Measurements from ENCODE around the gene TGFBRAP1. TPM values are rescaled to one million over a fixed set of nuclear protein-coding genes. Genes with fewer than 3 reads are reported as not detected.

The TGFBRAP1 gene
- total RNA-seq, 2 donors from 2014 or later, result 14.2 to 19.8 TPM

DNA sequence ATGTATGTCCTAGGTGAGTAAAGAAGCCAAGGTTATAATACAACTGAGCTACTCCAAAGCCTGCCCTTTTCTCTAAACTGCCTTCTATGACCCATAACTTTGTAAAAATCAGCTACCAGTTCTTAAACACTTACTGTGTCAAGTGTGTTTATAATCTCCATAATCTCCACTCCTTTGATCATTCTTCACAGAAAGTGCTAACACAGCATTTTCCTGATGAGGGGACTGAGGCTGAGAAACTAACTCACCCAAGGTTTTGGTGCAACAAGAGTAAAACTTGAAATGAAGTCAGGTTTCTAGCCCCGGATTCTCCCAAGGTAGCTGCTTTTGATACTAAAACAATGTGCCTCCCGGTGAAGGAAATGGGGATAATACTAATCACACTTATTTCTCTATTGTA, 5.9 kb upstream of the TGFBRAP1 start:
- Histone ChIP-seq H3K36me3 (no peaks in the 10 kb centered on the region), H3K4me1 (peaks cover 13% of the 10 kb centered on the region), H3K9me3 (no peaks in the 10 kb centered on the region), H3K27me3 (no peaks in the 10 kb centered on the region), H3K4me3 (no peak overlapping the region), H3K27ac (no peak overlapping the region), H3K9ac (ENCODE audit: low read depth in 2 of 2, low read length in 2 of 2) (no peak overlapping the region)
- TF ChIP-seq, protein P1, sequence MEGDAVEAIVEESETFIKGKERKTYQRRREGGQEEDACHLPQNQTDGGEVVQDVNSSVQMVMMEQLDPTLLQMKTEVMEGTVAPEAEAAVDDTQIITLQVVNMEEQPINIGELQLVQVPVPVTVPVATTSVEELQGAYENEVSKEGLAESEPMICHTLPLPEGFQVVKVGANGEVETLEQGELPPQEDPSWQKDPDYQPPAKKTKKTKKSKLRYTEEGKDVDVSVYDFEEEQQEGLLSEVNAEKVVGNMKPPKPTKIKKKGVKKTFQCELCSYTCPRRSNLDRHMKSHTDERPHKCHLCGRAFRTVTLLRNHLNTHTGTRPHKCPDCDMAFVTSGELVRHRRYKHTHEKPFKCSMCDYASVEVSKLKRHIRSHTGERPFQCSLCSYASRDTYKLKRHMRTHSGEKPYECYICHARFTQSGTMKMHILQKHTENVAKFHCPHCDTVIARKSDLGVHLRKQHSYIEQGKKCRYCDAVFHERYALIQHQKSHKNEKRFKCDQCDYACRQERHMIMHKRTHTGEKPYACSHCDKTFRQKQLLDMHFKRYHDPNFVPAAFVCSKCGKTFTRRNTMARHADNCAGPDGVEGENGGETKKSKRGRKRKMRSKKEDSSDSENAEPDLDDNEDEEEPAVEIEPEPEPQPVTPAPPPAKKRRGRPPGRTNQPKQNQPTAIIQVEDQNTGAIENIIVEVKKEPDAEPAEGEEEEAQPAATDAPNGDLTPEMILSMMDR (IDR thresholded peaks at IDR 0.05), result no peak
- no peak for DNase-seq
- intact Hi-C loops (cut with DNase I), result no loop called here

DNA sequence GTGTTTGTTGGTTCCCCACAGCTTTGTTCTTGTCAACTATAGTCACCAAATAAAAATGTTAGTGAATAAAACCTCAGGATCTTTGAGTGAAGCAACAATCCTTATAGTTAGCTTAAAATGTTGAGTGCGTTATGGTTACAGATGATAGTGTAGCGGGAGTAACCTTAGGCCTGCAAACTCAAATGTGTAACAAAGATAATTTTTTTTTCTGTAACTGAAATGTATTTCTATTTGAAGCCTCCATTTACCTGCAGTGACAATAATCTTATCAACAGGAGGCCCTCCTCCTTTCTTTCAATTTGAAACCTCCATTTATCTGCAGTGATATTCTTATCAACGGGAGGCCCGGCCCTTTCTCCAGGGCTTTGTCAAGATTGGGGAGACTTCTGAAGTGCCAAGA, 4.7 kb upstream of the TGFBRAP1 start:
- H3K9ac ChIP-seq (ENCODE audit: low read depth in 2 of 2, low read length in 2 of 2), result no peak overlapping the region
- H3K27ac ChIP-seq, result no peak overlapping the region
- no peaks in the 10 kb centered on the region for H3K27me3 ChIP-seq
- peaks cover 16% of the 10 kb centered on the region for H3K4me1 ChIP-seq
- TF ChIP-seq, protein P1 (IDR thresholded peaks at IDR 0.05), result no peak
- DNase-seq, result no peak
- H3K9me3 ChIP-seq, result no peaks in the 10 kb centered on the region
- H3K36me3 ChIP-seq, result no peaks in the 10 kb centered on the region
- intact Hi-C loops (cut with DNase I), result no loop called here
- no peak overlapping the region for H3K4me3 ChIP-seq

DNA sequence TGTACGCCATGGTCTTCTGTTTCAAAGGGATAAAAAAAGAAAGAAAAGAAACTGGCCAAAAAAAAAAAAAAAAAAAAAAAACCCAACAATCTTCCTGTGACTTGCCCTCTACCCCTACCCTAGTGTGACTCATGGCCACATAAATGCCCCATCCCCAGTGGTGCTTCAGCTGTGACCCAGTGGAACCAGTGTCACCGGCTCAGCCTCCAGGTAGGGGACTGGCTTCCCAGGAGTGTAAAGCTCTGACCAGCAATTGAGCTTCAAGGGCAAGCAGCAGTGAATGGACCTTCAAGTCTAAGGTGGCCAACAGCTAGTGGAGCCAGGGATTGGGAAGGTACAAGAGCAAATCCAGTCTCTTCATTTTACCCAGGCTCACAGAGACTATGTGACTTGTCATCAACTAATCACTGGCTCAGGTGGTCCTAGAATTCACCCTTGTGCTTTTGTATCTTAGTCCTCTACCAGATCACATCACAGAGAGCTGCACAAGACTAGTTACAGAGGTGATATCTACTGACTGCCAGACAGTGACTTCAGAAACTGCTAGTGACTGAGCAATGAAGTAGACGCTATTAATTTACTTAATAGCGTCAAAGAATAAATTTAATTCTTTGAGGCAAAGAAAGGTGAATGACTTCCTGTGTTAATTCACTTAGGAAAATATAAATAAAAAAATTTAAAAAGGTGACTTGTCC, 1.3 kb upstream of the TGFBRAP1 start:
- intact Hi-C loops (cut with DNase I), result no loop called here
- TF ChIP-seq, protein P1 (IDR thresholded peaks at IDR 0.05), result no peak
- H3K9ac ChIP-seq (ENCODE audit: low read depth in 2 of 2, low read length in 2 of 2), result peak overlapping the region in 1 of 2 donors; percentile 79

DNA sequence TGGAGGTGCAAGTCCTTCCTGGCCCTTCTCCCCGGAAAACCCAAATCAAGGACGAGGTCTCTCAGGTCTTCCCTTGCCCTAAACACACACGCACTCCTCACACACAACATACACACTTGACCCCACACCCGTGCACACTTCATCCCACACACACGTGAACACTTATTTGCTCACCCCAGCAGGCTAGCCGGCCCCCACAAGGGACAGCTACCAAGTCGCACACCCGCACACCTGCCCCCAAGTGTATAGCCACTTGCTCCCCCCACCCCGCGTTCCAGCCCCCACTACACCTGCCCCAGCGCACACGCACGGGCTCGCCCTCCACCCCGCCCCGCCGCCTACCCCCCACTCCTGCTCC, 359 bp downstream of the TGFBRAP1 start:
- H3K4me1 ChIP-seq, result peaks cover 14% of the 10 kb centered on the region
- H3K9ac ChIP-seq (ENCODE audit: low read depth in 2 of 2, low read length in 2 of 2), result peak overlapping the region; percentile 53 to 64
- H3K4me3 ChIP-seq, result peak overlapping the region; percentile 48
- H3K27me3 ChIP-seq, result no peaks in the 10 kb centered on the region
- H3K27ac ChIP-seq, result peak overlapping the region; percentile 48
- no peaks in the 10 kb centered on the region for H3K9me3 ChIP-seq
- intact Hi-C loops (cut with DNase I), result no loop called here
- no peaks in the 10 kb centered on the region for H3K36me3 ChIP-seq
- peak; percentile 38 for DNase-seq
- TF ChIP-seq, protein P1 (IDR thresholded peaks at IDR 0.05), result no peak

More for the DNA sequence above, 1.3 kb upstream of the TGFBRAP1 start:
- peak; percentile 24 for DNase-seq
- Histone ChIP-seq H3K27ac (peak overlapping the region; percentile 71), H3K27me3 (no peaks in the 10 kb centered on the region), H3K9me3 (no peaks in the 10 kb centered on the region), H3K4me3 (no peak overlapping the region), H3K36me3 (no peaks in the 10 kb centered on the region), H3K4me1 (peaks cover 14% of the 10 kb centered on the region)

DNA sequence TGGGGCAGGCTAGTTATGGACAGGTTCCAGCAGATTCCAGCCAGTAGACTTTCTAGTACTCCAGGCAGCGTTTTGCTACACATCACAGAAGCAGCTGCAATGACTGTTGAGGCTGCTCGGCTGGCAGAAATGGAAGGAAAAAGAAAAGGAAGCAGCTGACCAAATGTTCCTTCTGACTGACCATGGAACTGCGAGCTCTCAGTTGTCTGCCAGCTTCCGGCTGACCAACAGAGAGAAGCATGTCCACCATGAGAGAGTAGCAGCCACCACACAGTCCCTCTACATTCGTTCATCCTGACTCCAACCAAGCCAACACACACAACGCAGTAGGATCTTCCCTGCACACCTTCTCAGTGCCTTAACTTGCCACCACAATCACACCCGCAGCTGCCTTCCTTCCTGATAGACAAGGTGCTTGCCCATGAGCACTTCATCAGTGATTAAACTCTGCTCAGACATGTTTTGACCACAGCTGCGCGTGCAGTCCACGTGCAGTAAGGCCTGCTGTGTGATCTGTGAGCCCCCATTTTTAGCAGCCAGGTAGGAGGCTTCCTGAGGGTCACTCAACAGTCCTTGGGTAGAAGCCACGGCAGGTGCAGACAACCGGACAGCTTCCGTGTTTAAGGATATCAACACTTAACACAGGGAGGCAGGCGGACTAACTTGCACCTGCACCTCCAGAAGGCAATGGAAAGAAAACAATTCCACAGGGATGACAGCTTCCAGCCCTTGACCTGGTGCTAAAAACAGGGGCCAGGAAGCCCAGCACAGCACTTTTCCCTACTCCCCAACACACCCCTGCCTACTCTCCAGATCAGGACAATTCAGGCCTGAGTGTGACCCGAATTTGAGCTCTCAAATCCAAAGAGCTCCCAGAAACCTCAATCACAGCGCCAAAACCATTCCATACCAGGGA, 996 bp downstream of the TGFBRAP1 start:
- Histone ChIP-seq H3K4me1 (peaks cover 14% of the 10 kb centered on the region), H3K27me3 (no peaks in the 10 kb centered on the region), H3K27ac (peak overlapping the region; percentile 48), H3K4me3 (peak overlapping the region; percentile 48), H3K9ac (ENCODE audit: low read depth in 2 of 2, low read length in 2 of 2) (peak overlapping the region; percentile 53 to 64), H3K9me3 (no peaks in the 10 kb centered on the region), H3K36me3 (no peaks in the 10 kb centered on the region)
- TF ChIP-seq, protein P1 (IDR thresholded peaks at IDR 0.05), result no peak
- intact Hi-C loops (cut with DNase I), result no loop called here
- DNase-seq, result peak; percentile 54
